Uterus (tissue), 2 donors: ENCODE results near the gene PLOD2.

ENCODE experiments used
- POLR2A ChIP-seq, 2 donors: fragments of 450-650 bp; IDR thresholded peaks; one replicate each; pipeline ENCODE4 v1.6.1; 2016; ENCODE audit warnings: antibody characterized with exemption in 2 of 2, mild to moderate bottlenecking in 1 of 2, moderate library complexity in 1 of 2
- TF ChIP-seq, protein P1 (sequence below), 4 experiments: fragments of 200-600 bp in 2 of 4; fragments of 450-650 bp in 2 of 4; sonication (generic) in 2 of 4; IDR thresholded peaks; one replicate each; pipeline ENCODE4 v1.5.1; 2016 to 2019; ENCODE audit warnings: antibody characterized with exemption in 4 of 4, mild to moderate bottlenecking in 2 of 4, moderate library complexity in 1 of 4

DNA sequence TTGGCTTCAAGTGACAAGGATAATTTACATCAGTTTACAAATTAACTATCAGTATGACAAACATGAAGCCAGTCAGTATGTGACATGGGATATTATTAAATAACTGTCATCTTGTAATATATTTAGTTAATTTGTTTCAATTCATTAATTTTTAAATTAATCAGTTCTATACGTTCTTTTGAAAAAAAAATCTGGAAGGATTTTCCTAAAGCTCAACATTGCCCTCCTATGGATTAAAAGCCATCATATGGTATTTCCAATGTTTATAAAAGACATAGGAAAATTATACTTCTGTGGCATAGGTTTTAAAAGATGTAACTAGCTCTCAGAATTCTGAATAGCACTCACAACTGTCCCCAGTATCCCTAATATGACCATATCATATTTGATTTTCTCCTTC lies 134.4 kb downstream of the PLOD2 start:
- TF ChIP-seq, protein P1, sequence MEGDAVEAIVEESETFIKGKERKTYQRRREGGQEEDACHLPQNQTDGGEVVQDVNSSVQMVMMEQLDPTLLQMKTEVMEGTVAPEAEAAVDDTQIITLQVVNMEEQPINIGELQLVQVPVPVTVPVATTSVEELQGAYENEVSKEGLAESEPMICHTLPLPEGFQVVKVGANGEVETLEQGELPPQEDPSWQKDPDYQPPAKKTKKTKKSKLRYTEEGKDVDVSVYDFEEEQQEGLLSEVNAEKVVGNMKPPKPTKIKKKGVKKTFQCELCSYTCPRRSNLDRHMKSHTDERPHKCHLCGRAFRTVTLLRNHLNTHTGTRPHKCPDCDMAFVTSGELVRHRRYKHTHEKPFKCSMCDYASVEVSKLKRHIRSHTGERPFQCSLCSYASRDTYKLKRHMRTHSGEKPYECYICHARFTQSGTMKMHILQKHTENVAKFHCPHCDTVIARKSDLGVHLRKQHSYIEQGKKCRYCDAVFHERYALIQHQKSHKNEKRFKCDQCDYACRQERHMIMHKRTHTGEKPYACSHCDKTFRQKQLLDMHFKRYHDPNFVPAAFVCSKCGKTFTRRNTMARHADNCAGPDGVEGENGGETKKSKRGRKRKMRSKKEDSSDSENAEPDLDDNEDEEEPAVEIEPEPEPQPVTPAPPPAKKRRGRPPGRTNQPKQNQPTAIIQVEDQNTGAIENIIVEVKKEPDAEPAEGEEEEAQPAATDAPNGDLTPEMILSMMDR (IDR thresholded peaks at IDR 0.05): no peak
- TF ChIP-seq POLR2A (IDR thresholded peaks at IDR 0.05): no peak
